OCI-LY7 (cell line): ENCODE results near the gene FAM89B. TPM values are rescaled to one million over a fixed set of nuclear protein-coding genes. Genes with fewer than 3 reads are reported as not detected.

Source experiments
- BruUV-seq: library from RNA; stranded (reverse); fragments of 400-500 nt; replicated peaks from 2 replicates; lab custom pipeline; 2021; lab: Mats Ljungman, UMichigan
- CTCF ChIA-PET: fragments of 300-600 bp; sonication (Branson Sonifier 250); formaldehyde crosslinking; loops from one replicate; lab custom pipeline; 2022; ENCODE audit warnings: antibody characterized with exemption; ENCODE audit not compliant: unreplicated experiment; lab: Charles Lee
- POLR2A ChIA-PET: fragments of 300-600 bp; sonication (Branson Sonifier 250); formaldehyde crosslinking; loops from one replicate; lab custom pipeline; 2022; ENCODE audit warnings: antibody characterized with exemption; lab: Charles Lee
- DNase-seq: peaks from one replicate; pipeline ENCODE4 v3.0.0-alpha.2; 2015; ENCODE audit warnings: low spot score
- H2AFZ ChIP-seq: fragments of 200-600 bp; sonication (generic), shearing (Covaris generic); 2 replicates; pipeline ENCODE4 v1.6.1; 2014; ENCODE audit warnings: mild to moderate bottlenecking, antibody characterized with exemption, low read length, moderate library complexity
- H3K27ac ChIP-seq: fragments of 200-600 bp; sonication (generic); 2 replicates; pipeline ENCODE4 v1.5.1; 2014; ENCODE audit warnings: mixed run types, low read depth, mild to moderate bottlenecking, moderate library complexity, low read length, inconsistent platforms; ENCODE audit not compliant: poor library complexity, severe bottlenecking
- H3K36me3 ChIP-seq: fragments of 200-600 bp; sonication (generic); 2 replicates; pipeline ENCODE4 v1.6.1; 2014; ENCODE audit warnings: mild to moderate bottlenecking, antibody characterized with exemption, low read length, moderate library complexity, mixed read lengths; ENCODE audit not compliant: insufficient read depth
- H3K4me1 ChIP-seq: fragments of 200-600 bp; sonication (generic); 2 replicates; pipeline ENCODE4 v1.5.1; 2014; ENCODE audit warnings: mild to moderate bottlenecking, low read length; ENCODE audit not compliant: insufficient read depth, poor library complexity, severe bottlenecking
- H3K4me2 ChIP-seq: fragments of 200-600 bp; sonication (generic); 2 replicates; pipeline ENCODE4 v1.6.1; 2014; ENCODE audit warnings: mild to moderate bottlenecking, low read length
- H3K4me3 ChIP-seq: fragments of 200-600 bp; sonication (generic); 2 replicates; pipeline ENCODE4 v1.5.1; 2014; ENCODE audit warnings: mild to moderate bottlenecking, low read depth, low read length; ENCODE audit not compliant: poor library complexity, severe bottlenecking
- H3K79me2 ChIP-seq: fragments of 200-600 bp; sonication (generic); 2 replicates; pipeline ENCODE4 v1.6.1; 2016; ENCODE audit warnings: low read depth, mild to moderate bottlenecking, low read length, moderate library complexity, mixed read lengths; ENCODE audit not compliant: insufficient read depth
- H3K9me2 ChIP-seq: fragments of 200-600 bp; sonication (generic); 2 replicates; pipeline ENCODE4 v1.6.1; 2016; ENCODE audit warnings: mild to moderate bottlenecking, low read length, mixed read lengths; ENCODE audit not compliant: insufficient read depth
- H3K9me3 ChIP-seq: fragments of 200-600 bp; sonication (generic); 2 replicates; pipeline ENCODE4 v1.6.1; 2014; ENCODE audit warnings: mild to moderate bottlenecking, mixed run types, low read length, mixed read lengths
- H4K20me1 ChIP-seq: fragments of 200-600 bp; sonication (generic); 2 replicates; pipeline ENCODE4 v1.6.1; 2014; ENCODE audit warnings: mild to moderate bottlenecking, antibody characterized with exemption, low read length, moderate library complexity, mixed read lengths; ENCODE audit not compliant: insufficient read depth
- EZH2phosphoT487 ChIP-seq: fragments of 200-600 bp; sonication (generic); IDR thresholded peaks from 2 replicates; pipeline ENCODE4 v1.6.1; 2018; ENCODE audit warnings: low read depth, borderline replicate concordance, mild to moderate bottlenecking, mixed run types, antibody characterized with exemption, low read length, moderate library complexity, mixed read lengths
- intact Hi-C: fragments of 100-400 bp; cut with micrococcal nuclease; formaldehyde crosslinking; loops from one replicate; pipeline ENCODE4 v1.10.0; 2022; ENCODE audit not compliant: unreplicated experiment
- total RNA-seq, 2 experiments: library from RNA; depleted of rRNA in 1 of 2; stranded (reverse); fragments of >200 nt in 1 of 2; shearing (Covaris generic) in 1 of 2; gene quantifications; 2 replicates each; pipeline ENCODE4 v1.2.3, GENCODE V29; 2014 to 2022
- TF ChIP-seq, protein P1 (sequence below): fragments of 200-600 bp; sonication (generic); conservative IDR thresholded peaks from 2 replicates; pipeline ENCODE4 v1.5.1; 2014; ENCODE audit warnings: mild to moderate bottlenecking, antibody characterized with exemption, low read length, moderate library complexity, mixed read lengths

Gene FAM89B
- total RNA-seq, 2 experiments from 2014 or later = 17.9 to 26.4 TPM

- H3K4me3 ChIP-seq = no peak overlapping the region
- H3K4me2 ChIP-seq = no peak overlapping the region
- no peak for DNase-seq
- intact Hi-C loops = no loop called here
- no peaks in the 10 kb centered on the region for H4K20me1 ChIP-seq
- TF ChIP-seq EZH2phosphoT487 = no peak
- TF ChIP-seq, protein P1, sequence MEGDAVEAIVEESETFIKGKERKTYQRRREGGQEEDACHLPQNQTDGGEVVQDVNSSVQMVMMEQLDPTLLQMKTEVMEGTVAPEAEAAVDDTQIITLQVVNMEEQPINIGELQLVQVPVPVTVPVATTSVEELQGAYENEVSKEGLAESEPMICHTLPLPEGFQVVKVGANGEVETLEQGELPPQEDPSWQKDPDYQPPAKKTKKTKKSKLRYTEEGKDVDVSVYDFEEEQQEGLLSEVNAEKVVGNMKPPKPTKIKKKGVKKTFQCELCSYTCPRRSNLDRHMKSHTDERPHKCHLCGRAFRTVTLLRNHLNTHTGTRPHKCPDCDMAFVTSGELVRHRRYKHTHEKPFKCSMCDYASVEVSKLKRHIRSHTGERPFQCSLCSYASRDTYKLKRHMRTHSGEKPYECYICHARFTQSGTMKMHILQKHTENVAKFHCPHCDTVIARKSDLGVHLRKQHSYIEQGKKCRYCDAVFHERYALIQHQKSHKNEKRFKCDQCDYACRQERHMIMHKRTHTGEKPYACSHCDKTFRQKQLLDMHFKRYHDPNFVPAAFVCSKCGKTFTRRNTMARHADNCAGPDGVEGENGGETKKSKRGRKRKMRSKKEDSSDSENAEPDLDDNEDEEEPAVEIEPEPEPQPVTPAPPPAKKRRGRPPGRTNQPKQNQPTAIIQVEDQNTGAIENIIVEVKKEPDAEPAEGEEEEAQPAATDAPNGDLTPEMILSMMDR = no peak
- H3K9me3 ChIP-seq = no peaks in the 10 kb centered on the region
- H3K79me2 ChIP-seq = peaks cover 7% of the 10 kb centered on the region; the same call in 1 of the 2 replicates
- peaks cover 21% of the 10 kb centered on the region for H3K4me1 ChIP-seq
- H2AFZ ChIP-seq = no peak overlapping the region
- H3K27ac ChIP-seq = no peak overlapping the region
- H3K9me2 ChIP-seq = no peaks in the 10 kb centered on the region
- POLR2A ChIA-PET = no interaction called here
- BruUV-seq = no TSS peak
- H3K36me3 ChIP-seq = peaks cover 29% of the 10 kb centered on the region; the same call in 1 of the 2 replicates
- CTCF ChIA-PET = no interaction called here
These were observed 43.5 kb upstream of the FAM89B start for GRCh38 chr11:65528819-65529350.

- Histone ChIP-seq H3K4me2 (no peak overlapping the region), H3K9me2 (no peaks in the 10 kb centered on the region), H3K4me1 (peaks cover 16% of the 10 kb centered on the region), H3K9me3 (no peaks in the 10 kb centered on the region), H3K36me3 (peaks cover 29% of the 10 kb centered on the region; the same call in 1 of the 2 replicates), H2AFZ (no peak overlapping the region), H3K27ac (no peak overlapping the region), H3K4me3 (no peak overlapping the region), H3K79me2 (peaks cover 7% of the 10 kb centered on the region; the same call in 1 of the 2 replicates), H4K20me1 (no peaks in the 10 kb centered on the region)
- ChIA-PET POLR2A (no interaction called here), CTCF (interaction anchor here (1.0 kb wide), 1 partner anchor 9 kb away, joined by 3 read pairs; no protein-coding TSS in a partner anchor)
- no peak for DNase-seq
- intact Hi-C loops = no loop called here
- no peak for TF ChIP-seq EZH2phosphoT487
- TF ChIP-seq, protein P1 = no peak
- BruUV-seq = no TSS peak
These were observed 42.7 kb upstream of the FAM89B start for GRCh38 chr11:65529475-65530156.

GRCh38 chr11:65530157-65530496 lies 42.2 kb upstream of the FAM89B start:
- BruUV-seq = no TSS peak
- Histone ChIP-seq H3K9me2 (no peaks in the 10 kb centered on the region), H3K4me3 (no peak overlapping the region), H3K4me2 (no peak overlapping the region), H4K20me1 (no peaks in the 10 kb centered on the region), H3K4me1 (peaks cover 16% of the 10 kb centered on the region), H3K36me3 (peaks cover 29% of the 10 kb centered on the region; the same call in 1 of the 2 replicates), H3K9me3 (no peaks in the 10 kb centered on the region), H3K27ac (no peak overlapping the region), H3K79me2 (peaks cover 7% of the 10 kb centered on the region; the same call in 1 of the 2 replicates), H2AFZ (no peak overlapping the region)
- TF ChIP-seq EZH2phosphoT487 = no peak
- TF ChIP-seq, protein P1 = peak; percentile 76
- POLR2A ChIA-PET = no interaction called here
- CTCF ChIA-PET = interaction anchor here (1.0 kb wide), 1 partner anchor 8 kb away, joined by 3 read pairs; no protein-coding TSS in a partner anchor
- intact Hi-C loops = no loop called here
- peak; percentile 77 for DNase-seq
